DMS 273 (cell line): ENCODE measurements around the gene MAGEB17.
A peak's percentile ranks its signal among the peaks of the same experiment; 100 is the strongest.
"Not testable (repeated sequence)": the region's sequence is repeated elsewhere in the genome, so short reads cannot be mapped to it uniquely, and the experiment has no call there.

Experiments used
- DNase-seq: peaks from one replicate; lab custom pipeline; 2025; ENCODE audit not compliant: unreplicated experiment; lab: John Stamatoyannopoulos, UW

MAGEB17 gene

GRCh38 chrX:16156692-16157331 is 10.5 kb upstream of the MAGEB17 start:
- DNase-seq, result no peak

DNA sequence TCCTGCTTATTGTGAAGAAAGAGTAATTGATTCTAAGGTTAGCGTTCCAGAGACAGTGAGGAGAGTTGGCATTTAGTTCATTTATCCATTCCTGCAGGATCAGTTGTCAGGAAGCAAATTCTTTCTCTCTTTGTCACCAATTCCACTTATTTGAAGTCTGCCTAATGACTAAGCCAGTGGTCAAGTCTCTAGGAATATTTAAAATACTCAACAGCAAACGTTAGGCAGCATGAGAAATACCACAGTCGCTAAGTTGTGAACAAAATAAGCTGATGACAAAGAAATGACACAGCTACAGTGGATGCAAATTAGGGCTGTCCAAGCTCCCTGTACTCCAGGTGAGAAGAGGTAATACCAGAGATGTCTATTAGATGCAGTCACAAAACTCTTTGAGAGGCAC is 6.6 kb upstream of the MAGEB17 start:
- no peak for DNase-seq

GRCh38 chrX:16161173-16161572 is 6.1 kb upstream of the MAGEB17 start:
- DNase-seq, result not testable (repeated sequence)

DNA sequence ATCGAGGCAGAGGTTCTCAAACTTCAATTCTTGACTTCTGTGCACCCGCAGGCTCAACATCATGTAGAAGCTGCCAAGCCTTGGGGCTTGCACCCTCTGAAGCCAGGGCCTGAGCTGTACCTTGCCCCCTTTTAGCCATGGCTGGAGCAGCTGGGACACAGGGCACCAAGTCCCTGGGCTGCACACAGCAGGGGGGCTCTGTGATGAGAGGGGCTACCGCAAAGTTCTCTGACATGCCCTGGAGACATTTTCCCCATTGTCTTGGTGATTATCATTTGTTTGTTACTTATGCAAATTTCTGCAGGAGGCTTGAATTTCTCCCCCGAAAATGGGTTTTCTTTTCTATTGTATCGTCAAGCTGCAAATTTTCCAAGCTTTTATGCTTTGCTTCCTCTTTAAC is 4.9 kb upstream of the MAGEB17 start:
- no peak for DNase-seq

DNA sequence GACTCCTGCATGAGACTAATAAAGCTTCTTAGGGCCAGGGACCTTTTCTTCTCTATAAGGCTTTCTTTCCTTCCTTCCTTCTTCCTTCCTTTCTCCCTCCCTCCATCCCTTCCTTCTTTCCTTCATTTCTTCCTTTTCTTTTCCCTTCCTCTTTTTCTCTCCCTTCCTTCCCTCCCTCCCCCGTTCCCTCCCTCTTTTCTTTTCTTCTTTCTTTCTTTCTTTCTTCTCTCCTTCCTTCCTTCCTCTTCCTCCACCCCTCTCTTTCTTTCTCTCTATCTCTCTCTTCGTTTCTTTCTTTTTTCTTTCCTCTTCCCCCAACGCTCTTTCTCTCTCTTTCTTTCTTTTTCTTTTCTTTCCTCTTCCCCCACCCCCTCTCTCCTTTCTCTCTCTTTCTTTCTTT is 2.5 kb upstream of the MAGEB17 start:
- no peak for DNase-seq

DNA sequence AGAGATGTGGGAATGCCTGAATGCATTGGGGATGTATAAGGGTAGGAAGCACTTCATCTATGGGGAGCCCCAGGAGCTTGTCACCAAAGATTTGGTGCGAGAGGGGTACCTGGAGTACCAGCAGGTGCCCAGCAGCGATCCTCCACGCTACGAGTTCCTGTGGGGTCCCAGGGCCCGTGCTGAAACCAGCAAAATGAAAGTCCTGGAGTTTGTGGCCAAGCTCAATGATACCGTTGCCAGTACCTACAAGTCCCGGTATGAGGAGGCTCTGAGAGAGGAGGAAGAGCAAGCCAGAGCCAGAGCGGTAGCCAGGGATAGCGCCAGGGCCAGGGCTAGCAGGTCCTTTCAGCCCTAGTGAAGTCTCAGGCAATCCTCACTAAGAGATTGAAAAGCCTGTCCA is 3.8 kb downstream of the MAGEB17 start:
- no peak for DNase-seq

DNA sequence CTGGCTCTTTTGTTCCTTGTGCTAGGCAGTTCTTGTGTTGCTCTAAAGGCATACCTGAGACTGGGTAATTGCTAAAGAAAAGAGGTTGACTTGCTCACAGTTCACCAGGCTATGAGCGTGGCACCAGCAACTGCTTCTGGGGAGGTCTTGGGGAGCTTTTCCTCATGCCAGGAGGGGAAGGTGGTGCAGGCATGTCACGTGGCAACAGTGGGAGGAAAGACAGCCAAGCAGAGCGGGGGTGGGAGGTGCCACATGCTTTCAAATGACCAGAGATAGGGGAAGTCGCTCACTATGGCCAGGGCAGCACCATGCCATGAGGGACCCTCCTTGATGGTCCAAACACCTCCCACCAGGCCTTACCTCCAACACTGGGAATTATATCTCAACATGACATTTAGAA is 4.7 kb downstream of the MAGEB17 start:
- DNase-seq, result no peak

- DNase-seq, result no peak
These were observed 5.1 kb downstream of the MAGEB17 start for GRCh38 chrX:16172391-16172790.

DNA sequence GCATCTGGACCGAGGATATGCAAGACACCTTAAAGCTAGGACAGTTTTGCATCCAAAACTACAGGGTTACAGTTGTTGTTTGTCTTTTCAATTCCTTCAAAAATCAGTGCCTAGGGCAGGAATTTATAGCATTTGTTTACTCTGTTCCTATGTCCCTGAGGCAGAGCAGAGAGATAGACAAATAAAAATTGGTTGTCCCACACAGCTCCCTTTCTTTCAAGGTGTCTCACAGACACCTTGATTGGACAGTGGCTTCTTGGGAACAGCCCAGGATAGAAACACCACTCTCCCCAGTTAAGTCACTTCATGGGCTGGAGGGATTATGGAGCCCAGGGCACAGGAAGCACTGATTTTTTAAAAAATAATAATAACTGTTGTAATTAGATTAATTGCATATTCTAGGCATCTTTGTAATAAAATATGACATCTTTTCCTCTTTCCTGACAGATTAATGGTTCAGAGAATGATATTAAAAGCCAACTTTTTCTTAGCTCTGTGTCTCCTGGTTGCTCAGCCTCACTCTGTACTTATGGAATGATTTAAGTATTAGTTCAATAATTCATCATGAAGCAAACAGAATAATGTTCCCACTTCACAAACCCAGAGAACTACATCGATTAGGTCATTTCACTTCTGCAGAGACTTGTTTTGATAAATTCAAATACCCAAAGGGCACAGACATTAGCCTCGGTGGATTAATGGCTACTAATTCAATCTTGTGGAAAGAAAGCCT is 8.2 kb downstream of the MAGEB17 start:
- DNase-seq, result no peak

DNA sequence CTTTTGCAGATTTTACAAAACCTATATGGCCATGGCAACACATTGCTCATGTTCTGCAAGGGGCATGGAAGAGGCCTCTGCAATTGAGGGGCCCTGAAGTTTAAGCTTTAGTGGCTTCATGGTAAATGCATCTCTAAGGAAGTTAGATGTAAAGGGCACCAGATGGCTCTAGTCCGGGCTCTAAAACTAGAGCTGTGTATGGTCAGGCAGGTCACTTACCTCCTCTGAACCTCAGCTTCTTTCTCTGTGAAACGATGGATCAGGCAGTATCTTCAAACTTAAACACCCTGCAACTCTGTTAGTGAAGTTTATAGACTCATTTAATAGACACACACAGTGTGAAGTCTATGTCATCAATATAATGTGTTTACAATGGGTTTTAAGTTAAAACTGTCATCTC is 10.0 kb downstream of the MAGEB17 start:
- DNase-seq, result no peak

DNA sequence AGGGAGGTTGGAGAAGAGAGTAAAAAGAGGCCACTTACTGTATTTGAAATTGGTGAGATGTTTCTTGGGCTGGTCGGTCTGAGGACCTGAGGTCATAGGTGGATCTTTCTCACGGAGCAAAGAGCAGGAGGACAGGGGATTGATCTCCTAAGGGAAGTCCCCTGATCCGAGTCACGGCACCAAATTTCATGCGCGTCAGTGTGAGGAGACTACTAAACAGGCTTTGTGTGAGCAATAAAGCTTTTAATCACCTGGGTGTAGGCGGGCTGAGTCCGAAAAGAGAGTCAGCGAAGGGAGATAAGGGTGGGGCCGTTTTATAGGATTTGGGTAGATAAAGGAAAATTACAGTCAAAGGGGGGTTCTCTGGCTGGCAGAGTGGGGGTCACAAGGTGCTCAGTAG is 16.6 kb downstream of the MAGEB17 start:
- not testable (repeated sequence) for DNase-seq

- no peak for DNase-seq
These were observed 18.4 kb downstream of the MAGEB17 start for GRCh38 chrX:16185725-16186136.

- no peak for DNase-seq
These were observed 19.2 kb downstream of the MAGEB17 start for GRCh38 chrX:16186380-16187007.

- DNase-seq, result no peak
These were observed 19.9 kb downstream of the MAGEB17 start for GRCh38 chrX:16187024-16187760.

GRCh38 chrX:16188687-16189086 is 21.4 kb downstream of the MAGEB17 start:
- DNase-seq, result no peak

GRCh38 chrX:16191605-16192004 is 24.3 kb downstream of the MAGEB17 start:
- DNase-seq, result no peak

- DNase-seq, result no peak
These were observed 29.5 kb downstream of the MAGEB17 start for GRCh38 chrX:16196829-16197228.

DNA sequence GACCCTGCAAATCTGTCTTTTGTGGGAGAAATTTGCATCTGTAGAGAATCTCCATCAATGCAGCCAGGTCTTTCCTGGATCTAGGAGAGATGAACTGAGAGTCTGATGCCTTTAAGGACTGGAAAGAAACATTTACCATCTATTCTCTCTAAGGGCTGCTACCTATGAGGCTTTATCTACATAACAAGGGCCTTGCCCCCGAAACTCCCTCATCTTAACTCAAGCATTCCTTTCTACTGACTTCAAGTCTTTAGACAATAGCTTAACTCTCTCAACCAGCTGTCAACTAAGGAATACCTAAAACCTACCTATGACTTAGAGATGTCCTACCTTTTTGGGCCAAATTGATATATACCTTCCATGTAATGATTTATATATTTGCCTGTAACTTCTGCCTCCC is 32.1 kb downstream of the MAGEB17 start:
- DNase-seq, result no peak

- no peak for DNase-seq
These were observed 35.7 kb downstream of the MAGEB17 start for GRCh38 chrX:16202943-16203342.

- DNase-seq, result no peak
These were observed 37.3 kb downstream of the MAGEB17 start for GRCh38 chrX:16204538-16204937.

- no peak for DNase-seq
These were observed 38.6 kb downstream of the MAGEB17 start for GRCh38 chrX:16205840-16206239.

DNA sequence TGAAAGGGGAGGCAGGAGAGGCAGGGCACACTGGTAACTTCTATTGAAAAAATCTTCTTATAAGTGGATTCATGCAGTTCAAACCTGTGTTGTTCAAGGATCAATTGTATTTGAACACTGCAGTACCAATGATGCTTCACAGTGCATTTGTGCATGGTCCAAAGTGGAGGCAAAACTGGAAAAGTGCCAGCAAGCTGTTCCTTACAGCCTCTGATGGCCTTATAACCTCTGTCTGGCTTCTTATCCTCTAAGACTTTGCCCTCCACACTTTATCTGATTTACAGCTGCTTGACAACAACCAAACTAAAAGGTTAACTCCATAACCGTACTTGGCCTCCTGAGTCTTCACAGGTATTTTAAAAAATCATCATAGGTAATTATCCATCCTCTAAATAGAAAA is 40.4 kb downstream of the MAGEB17 start:
- peak; percentile 5 for DNase-seq
